DND-41 (cell line): ENCODE data around the gene NIP7.
A peak's percentile ranks its signal among the peaks of the same experiment; 100 is the strongest.
"Not testable (repeated sequence)": the region's sequence is repeated elsewhere in the genome, so short reads cannot be mapped to it uniquely, and the experiment has no call there.

ENCODE experiments used
- ATAC-seq: fragments of 200-7000 bp; cut with Tn5 transposase; 3 replicates; pipeline ENCODE4 v1.9.1; 2021; ENCODE audit warnings: low read depth; ENCODE audit not compliant: insufficient read depth
- DNase-seq: peaks from one replicate; pipeline ENCODE4 v3.0.0-alpha.2; 2020
- H2AFZ ChIP-seq: 2 replicates; pipeline ENCODE4 v1.6.0; 2012; ENCODE audit warnings: low read depth, low read length
- H3K27ac ChIP-seq: 2 replicates; pipeline ENCODE4 v1.5.1; 2012; ENCODE audit warnings: low read length, inconsistent platforms
- H3K27me3 ChIP-seq: fragments of 200-600 bp; sonication (generic); 2 replicates; pipeline ENCODE4 v1.6.0; 2012; ENCODE audit warnings: low read length, mild to moderate bottlenecking, inconsistent platforms; ENCODE audit not compliant: insufficient read depth, poor library complexity
- H3K36me3 ChIP-seq: 2 replicates; pipeline ENCODE4 v1.5.1; 2012; ENCODE audit warnings: low read length, inconsistent platforms; ENCODE audit not compliant: insufficient read depth
- H3K4me1 ChIP-seq: 2 replicates; pipeline ENCODE4 v1.5.1; 2012; ENCODE audit warnings: mild to moderate bottlenecking, low read length; ENCODE audit not compliant: insufficient read depth
- H3K4me2 ChIP-seq: 2 replicates; pipeline ENCODE4 v1.6.0; 2012; ENCODE audit warnings: mild to moderate bottlenecking, moderate library complexity, low read length, inconsistent platforms; ENCODE audit not compliant: insufficient read depth
- H3K4me3 ChIP-seq, 2 experiments: fragments of 200-600 bp in 1 of 2; shearing (Covaris generic) in 1 of 2; 2 replicates each; pipeline ENCODE4 v1.5.1; 2012 to 2016; ENCODE audit warnings: inconsistent platforms in 2 of 2, low read length in 2 of 2, mild to moderate bottlenecking in 2 of 2, low read depth in 1 of 2, moderate library complexity in 1 of 2
- H3K79me2 ChIP-seq: 2 replicates; pipeline ENCODE4 v1.6.0; 2012; ENCODE audit warnings: low read length, inconsistent platforms; ENCODE audit not compliant: insufficient read depth
- H3K9ac ChIP-seq: 2 replicates; pipeline ENCODE4 v1.6.0; 2012; ENCODE audit warnings: low read depth, mild to moderate bottlenecking, inconsistent platforms, low read length, moderate library complexity
- H3K9me3 ChIP-seq: 2 replicates; pipeline ENCODE4 v1.5.1; 2012; ENCODE audit warnings: low read length, moderate library complexity, mild to moderate bottlenecking, inconsistent platforms; ENCODE audit not compliant: insufficient read depth, severe bottlenecking
- H4K20me1 ChIP-seq: 2 replicates; pipeline ENCODE4 v1.6.0; 2012; ENCODE audit warnings: low read length; ENCODE audit not compliant: insufficient read depth
- CTCF ChIP-seq: IDR thresholded peaks from 2 replicates; pipeline ENCODE4 v1.5.1; 2012; ENCODE audit warnings: borderline replicate concordance, low read length, moderate library complexity, mild to moderate bottlenecking; ENCODE audit not compliant: poor library complexity, severe bottlenecking; ENCODE audit errors: extremely low read depth
- EZH2 ChIP-seq: IDR thresholded peaks from 3 replicates; pipeline ENCODE4 v1.6.1; 2012; ENCODE audit warnings: borderline replicate concordance, low read depth, mild to moderate bottlenecking, moderate library complexity, low read length, inconsistent platforms; ENCODE audit not compliant: severe bottlenecking

Gene NIP7

GRCh38 chr16:69339289-69340094 lies at the start of gene NIP7, which contains the start of gene COG8:
NIP7 (plus strand) TSS chr16:69339772; CDS start chr16:69339830, 58 bp downstream.
COG8 (minus strand) TSS chr16:69339564; CDS start chr16:69339552, 12 bp downstream.
- peaks cover 59% of the 10 kb centered on the region for H3K36me3 ChIP-seq
- peak; percentile 87 for TF ChIP-seq CTCF
- TF ChIP-seq EZH2 = no peak

GRCh38 chr16:69291657-69292056 lies 47.9 kb upstream of the NIP7 start:
- not testable (repeated sequence) for H4K20me1 ChIP-seq, DNase-seq, H3K36me3 ChIP-seq, H3K9me3 ChIP-seq, H3K9ac ChIP-seq, H3K4me2 ChIP-seq, ATAC-seq, H3K4me1 ChIP-seq, H3K27ac ChIP-seq, H2AFZ ChIP-seq, H3K79me2 ChIP-seq, H3K27me3 ChIP-seq, H3K4me3 ChIP-seq

More at GRCh38 chr16:69339289-69340094, at the start of gene NIP7, which contains the start of gene COG8:
- Histone ChIP-seq H4K20me1 (no peaks in the 10 kb centered on the region; the same call in 1 of the 2 replicates), H3K9ac (peak within 1 kb of the TSS; percentile 86), H3K9me3 (no peaks in the 10 kb centered on the region), H3K27ac (peak within 1 kb of the TSS; percentile 85), H3K4me1 (peaks cover 45% of the 10 kb centered on the region), H3K4me2 (peak within 1 kb of the TSS; percentile 96), H2AFZ (peak within 1 kb of the TSS; percentile 86), H3K27me3 (no peaks in the 10 kb centered on the region), H3K79me2 (peaks cover 66% of the 10 kb centered on the region), H3K4me3 (peak within 1 kb of the TSS; percentile 76 to 86)
- peak; percentile 95 for DNase-seq
- peak; percentile 94 for ATAC-seq

- Histone ChIP-seq H3K79me2 (no peaks in the 10 kb centered on the region), H3K9ac (no peak overlapping the region), H3K27me3 (no peaks in the 10 kb centered on the region), H3K4me3 (no peak overlapping the region), H3K4me2 (no peak overlapping the region), H2AFZ (no peak overlapping the region), H3K9me3 (no peaks in the 10 kb centered on the region), H4K20me1 (no peaks in the 10 kb centered on the region), H3K4me1 (no peaks in the 10 kb centered on the region), H3K27ac (no peak overlapping the region), H3K36me3 (peaks cover 3% of the 10 kb centered on the region; the same call in 1 of the 2 replicates)
- TF ChIP-seq EZH2 = no peak
- no peak for TF ChIP-seq CTCF
- DNase-seq (no peak), ATAC-seq (no peak)
Observed at GRCh38 chr16:69293401-69293800, 46.2 kb upstream of the NIP7 start.

GRCh38 chr16:69294051-69294450 lies 45.5 kb upstream of the NIP7 start:
- H3K9ac ChIP-seq = no peak overlapping the region
- TF ChIP-seq CTCF (no peak), EZH2 (no peak)
- no peaks in the 10 kb centered on the region for H3K9me3 ChIP-seq
- no peak overlapping the region for H3K4me2 ChIP-seq
- no peaks in the 10 kb centered on the region for H3K27me3 ChIP-seq
- no peak overlapping the region for H3K27ac ChIP-seq
- no peak for DNase-seq
- H2AFZ ChIP-seq = no peak overlapping the region
- H3K79me2 ChIP-seq = no peaks in the 10 kb centered on the region
- no peaks in the 10 kb centered on the region; the same call in 1 of the 2 replicates for H3K36me3 ChIP-seq
- no peak overlapping the region for H3K4me3 ChIP-seq
- ATAC-seq = no peak
- H4K20me1 ChIP-seq = no peaks in the 10 kb centered on the region
- H3K4me1 ChIP-seq = no peaks in the 10 kb centered on the region

- H2AFZ ChIP-seq, DNase-seq, H3K4me3 ChIP-seq, H3K4me2 ChIP-seq, H3K79me2 ChIP-seq, ATAC-seq, H3K4me1 ChIP-seq, H3K9me3 ChIP-seq, H3K27me3 ChIP-seq, H3K27ac ChIP-seq, H3K9ac ChIP-seq, H4K20me1 ChIP-seq: not testable (repeated sequence)
- H3K36me3 ChIP-seq = peaks cover 22% of the 10 kb centered on the region
Observed at GRCh38 chr16:69296771-69297170, 42.8 kb upstream of the NIP7 start.
